DMS114 treated with DMSO at 0.1 percent for 48 hours (cell line): ENCODE data around the gene PIP4K2A.

ENCODE experiments used
- DNase-seq: peaks from one replicate; lab custom pipeline; 2025; ENCODE audit not compliant: unreplicated experiment; lab: John Stamatoyannopoulos, UW

Gene PIP4K2A

GRCh38 chr10:22603581-22603980, 110.8 kb downstream of the PIP4K2A start:
- DNase-seq: no peak

DNA sequence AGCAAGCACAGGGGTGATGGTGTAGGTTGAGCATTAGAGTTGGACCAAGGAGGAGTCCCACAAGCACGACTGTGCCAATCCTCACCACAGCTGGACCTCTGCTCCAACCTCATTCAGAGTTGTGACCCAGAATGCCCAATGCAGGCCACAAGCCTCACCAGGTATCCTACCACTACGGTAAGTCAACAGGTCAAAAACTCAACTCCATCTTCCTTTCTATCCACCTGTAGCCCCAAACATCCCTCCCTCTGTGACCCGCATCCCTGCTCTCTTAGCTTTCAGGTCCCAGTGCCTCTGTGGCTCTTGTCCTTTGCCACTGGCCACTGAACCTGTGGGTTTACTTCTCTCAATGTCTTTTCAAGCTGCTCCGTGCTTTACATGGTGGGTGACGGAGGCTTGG, 112.8 kb downstream of the PIP4K2A start:
- no peak for DNase-seq

DNA sequence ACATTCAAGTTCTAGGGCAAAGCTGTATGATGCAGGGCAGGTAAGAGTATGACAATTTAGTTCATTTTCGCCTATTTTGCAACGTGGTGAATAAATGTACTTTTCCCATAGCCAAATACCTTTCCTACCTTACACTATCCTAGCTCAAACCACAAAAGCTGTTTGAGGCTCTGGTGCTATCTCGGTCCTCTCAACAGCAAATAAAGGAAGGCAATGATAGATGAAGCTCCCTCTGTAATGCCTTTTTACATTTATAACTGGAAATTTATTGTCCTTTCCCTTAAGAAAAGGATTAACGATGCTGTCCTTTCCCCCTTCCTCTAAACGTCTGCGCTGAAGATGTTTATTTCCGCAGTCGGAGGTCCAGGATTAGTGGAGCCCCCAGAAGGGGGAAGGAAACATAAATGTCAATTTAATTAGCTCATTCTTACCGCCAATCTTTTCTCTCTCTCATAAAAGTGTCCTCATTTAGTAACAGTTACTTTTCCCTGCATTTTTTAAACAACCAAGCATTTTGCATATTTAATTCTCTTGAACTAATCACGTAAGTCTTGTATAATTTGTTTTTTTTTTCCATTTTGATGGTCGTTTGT, 114.6 kb downstream of the PIP4K2A start:
- DNase-seq: no peak

- DNase-seq: no peak
These were observed 115.3 kb downstream of the PIP4K2A start for GRCh38 chr10:22599048-22599561.

DNA sequence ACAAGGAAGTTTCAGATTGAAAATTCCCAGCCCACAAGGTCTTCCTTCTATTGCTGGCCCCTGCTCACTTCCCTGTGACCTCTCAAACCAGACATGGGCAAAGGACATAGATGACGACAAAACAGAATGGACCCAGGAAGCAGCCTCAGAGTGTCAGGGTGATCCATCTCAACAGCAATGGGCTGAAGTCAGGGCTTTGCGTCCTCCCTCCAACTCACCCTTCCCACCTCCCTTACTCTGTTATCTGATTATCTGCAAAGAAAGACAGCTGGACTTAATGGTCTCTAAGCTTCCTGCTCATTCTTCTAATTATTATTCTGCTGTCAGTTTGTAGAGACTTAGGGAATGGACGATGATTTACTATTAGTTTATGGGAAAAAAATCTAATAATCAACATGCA, 115.9 kb downstream of the PIP4K2A start:
- DNase-seq: no peak

GRCh38 chr10:22597138-22597537, 117.2 kb downstream of the PIP4K2A start:
- no peak for DNase-seq

DNA sequence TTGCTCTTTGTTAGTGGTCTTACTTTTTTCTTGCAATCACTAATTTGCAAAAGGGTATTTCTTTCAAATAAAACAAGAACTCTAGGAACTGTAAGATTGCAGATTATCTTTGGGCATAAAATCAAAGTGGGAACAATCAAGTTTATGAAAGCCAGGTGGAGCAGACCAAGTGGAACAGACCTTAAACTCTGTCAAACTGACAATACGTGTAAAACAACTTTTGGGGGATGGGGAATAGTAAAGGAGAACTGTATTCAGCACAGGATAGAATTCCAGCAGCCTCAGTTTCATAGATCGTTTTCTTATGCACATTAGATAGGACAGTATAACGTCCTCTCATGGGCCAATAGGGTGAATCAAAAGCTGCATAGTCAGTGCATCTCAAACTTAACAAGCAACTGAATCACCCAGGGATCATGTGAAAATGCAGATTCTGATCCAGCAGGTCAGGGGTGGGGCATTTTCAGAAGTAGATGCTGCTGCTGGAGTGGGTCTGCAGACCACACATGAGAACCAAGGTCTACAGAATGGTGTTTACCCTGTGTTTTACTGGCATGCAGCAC, 120.7 kb downstream of the PIP4K2A start:
- DNase-seq: no peak

GRCh38 chr10:22593026-22593425, 121.4 kb downstream of the PIP4K2A start:
- DNase-seq: no peak

DNA sequence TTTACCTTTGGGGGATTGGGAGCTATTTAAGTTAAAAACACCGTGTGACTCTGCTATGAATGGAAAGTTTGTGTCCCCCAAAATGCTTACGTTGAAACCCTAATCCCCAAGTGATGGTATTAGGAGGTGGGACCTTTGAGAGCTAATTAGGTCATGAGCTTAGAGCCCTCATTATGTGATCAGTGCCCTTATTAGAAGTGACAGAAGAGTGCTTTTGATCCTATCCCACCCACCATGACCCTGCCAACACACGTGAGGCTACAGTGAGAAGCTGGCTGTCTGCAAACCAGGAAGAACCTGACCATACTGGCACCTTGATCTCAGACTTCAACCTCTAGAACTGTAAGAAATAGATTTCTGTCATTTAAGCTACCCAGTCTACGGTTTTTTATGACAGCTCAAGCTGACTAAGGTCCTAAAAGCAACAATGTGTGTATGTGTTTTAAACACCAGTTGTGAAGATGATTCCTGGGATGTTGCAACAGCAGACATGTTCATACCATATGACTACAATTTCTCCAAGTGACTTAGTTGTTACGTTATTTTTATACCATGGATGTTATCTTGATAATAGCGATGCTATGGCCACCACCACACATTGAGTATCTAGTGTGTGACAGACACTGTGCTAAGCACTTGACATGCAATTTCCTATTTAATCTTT, 124.4 kb downstream of the PIP4K2A start:
- DNase-seq: no peak

- DNase-seq: no peak
These were observed 125.9 kb downstream of the PIP4K2A start for GRCh38 chr10:22588462-22588861.

DNA sequence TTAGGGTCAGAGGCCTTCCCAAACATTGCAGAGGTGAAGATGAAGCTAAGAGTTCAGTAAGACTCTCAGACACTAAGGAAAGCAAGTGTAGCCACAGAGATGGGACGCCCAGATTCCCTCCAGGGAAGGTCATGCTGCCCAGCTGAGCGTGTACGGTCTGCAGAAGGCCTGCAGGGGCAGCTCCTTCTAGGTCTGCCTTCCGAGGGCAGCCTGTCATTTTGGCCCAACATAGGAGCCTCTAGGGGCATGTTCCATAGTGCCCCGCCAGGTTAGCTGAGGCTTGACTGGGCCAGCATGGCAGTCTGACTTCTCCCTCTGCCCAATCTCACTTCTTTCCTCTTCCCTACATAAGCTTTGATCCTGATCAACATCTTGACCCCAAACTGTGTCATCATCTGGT, 130.7 kb downstream of the PIP4K2A start:
- DNase-seq: no peak

DNA sequence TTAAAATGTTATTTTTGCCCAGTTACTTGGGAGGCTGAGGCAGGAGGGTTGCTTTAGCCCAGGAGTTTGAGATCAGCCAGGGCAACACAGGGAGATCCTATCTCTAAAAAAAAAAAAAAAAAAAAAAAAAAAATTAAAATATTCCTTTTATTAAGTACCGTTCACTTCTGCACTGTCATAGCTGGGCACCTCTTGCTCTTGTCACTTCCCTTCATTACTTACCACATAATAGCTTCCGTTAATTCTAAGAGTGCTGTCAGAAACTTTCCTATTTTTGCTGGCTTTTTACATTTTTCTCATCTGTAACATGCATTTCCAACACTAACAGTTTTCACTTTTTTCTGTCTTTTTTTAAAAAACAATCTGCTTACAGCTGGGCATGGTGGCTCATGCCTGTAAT, 132.9 kb downstream of the PIP4K2A start:
- DNase-seq: no peak

- no peak for DNase-seq
These were observed 133.7 kb downstream of the PIP4K2A start for GRCh38 chr10:22580711-22581110.

DNA sequence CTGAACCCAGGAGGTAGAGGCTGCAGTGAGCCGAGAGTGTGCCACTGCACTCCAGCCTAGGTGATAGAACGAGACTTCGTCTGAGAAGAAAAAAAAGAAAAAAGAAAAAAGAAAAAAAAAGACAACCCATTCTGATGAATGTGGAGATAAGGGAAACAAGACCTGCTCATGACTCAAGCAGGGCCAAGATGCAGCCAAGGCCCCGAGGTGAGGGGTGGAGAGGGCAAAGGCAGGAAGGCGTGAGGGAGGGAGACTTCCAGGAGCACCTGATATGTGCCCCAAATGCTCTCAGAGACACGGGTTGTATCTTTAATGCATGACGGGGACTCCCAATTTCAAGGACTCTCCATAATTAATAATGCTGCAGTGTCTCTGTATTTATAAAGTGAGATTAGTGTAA, 134.6 kb downstream of the PIP4K2A start:
- no peak for DNase-seq

DNA sequence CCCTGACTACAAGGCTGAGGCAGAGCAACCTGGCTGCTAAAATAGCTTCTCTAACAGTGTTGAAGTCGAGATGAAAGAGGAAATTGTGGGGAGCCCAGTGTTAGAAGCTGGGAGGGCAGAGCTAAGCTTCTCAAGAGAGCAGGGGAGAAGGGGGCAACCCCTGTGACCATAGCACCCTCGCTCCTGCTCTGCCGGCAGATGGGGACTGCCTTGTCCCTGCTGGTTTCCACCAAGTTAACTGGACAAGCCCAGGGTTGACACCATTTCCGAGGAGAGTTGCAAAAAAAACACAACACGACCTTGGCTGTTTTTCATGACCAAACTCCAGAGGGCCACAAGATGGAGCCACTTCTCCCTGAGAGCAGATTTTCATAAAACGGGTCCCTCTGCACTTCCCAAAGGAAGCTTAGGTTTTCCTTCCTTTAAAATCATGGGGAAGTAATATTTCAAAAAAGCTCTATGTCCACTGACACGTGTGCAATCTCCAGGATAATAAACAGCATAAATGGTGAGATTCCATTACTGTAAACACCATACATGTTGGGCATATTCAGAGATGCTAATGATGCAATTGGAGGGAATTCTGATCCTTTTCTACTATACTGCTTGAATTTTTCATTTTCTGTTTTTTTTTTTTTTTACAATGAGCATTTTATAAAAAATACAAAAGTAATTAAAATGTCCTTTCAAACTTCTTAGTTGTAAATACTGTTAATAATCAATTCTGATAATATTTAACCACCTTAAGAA, 140.4 kb downstream of the PIP4K2A start:
- peak; percentile 7 for DNase-seq

- no peak for DNase-seq
These were observed 143.5 kb downstream of the PIP4K2A start for GRCh38 chr10:22570733-22571430.

DNA sequence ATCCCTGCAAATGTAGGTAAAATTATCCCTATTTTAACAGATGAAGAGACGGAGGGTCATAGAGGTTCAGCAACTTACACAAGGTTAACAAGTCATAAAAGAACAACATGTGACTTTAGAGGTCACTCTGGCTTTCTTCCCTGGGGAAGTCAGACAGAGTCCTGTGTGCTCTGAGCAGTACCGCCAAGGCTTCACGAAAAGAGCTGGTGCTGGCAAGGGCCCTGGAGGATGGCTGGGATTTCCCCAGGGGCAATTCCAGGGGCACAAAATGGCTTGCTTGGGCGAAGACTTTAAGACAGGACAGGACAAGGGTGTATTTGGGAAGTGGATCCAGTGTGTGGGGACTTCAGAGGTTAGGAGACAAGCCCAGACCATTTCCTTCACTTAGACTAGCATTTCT, 144.1 kb downstream of the PIP4K2A start:
- DNase-seq: no peak

DNA sequence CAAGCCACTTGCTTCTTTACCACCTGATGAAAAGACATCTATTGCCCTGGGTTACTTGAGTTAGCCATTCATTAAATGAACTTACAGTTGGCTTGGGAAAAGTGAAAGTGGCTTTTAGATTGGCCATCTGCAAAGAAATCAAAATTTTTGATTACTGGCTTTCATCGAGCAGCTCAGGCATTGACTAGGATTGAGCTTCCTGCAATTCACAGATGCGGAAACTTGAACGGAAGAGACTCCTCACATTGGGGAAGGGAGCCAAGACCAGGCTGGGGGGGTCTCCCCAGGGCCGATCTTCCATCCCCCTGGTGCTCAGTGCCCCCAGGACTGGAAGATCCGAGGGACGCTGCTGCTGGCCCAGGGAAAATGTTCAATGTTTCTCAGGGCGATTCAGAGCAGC, 145.4 kb downstream of the PIP4K2A start:
- no peak for DNase-seq

- DNase-seq: no peak
These were observed 150.3 kb downstream of the PIP4K2A start for GRCh38 chr10:22564060-22564459.

DNA sequence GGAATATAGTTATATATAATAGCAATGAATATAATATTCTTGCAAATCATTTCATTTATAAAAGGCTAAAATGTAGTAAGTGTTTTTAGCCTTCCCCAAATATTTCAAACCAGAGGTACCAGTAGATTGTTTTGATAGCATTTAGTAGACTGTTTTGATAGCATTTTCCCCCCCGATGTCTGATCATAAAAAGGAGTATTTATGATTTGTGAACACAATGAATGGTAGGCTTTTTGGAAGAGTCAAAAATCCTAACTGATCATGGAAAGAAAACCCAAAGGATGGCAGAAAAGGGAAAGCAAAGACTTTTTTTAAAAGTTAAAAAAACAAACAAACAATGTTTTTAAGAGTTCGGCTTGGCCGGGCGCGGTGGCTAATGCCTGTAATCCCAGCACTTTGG, 152.5 kb downstream of the PIP4K2A start:
- DNase-seq: no peak

DNA sequence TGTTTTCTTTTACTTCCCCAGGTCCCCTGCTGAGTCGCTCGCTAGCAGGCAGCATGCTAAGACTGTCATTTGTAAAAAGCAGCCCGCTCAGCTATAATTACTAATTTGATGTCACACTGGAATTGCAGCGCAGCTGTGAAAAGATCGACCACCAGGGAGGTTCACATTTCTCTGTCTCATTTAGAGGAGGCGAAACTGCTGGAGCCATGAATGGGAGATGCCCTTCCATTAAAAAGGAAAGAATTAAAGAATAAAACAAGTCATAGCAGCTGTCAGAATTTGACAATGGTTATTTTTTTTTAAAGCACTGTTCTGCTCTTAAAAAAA, 153.5 kb downstream of the PIP4K2A start:
- no peak for DNase-seq
